Fibroblast of lung (primary cell): Measurements from ENCODE around the gene GLB1L3. TPM values are rescaled to one million over a fixed set of nuclear protein-coding genes. Genes with fewer than 3 reads are reported as not detected.
"Not testable (repeated sequence)": the region's sequence is repeated elsewhere in the genome, so short reads cannot be mapped to it uniquely, and the experiment has no call there.

Source experiments
- DNase-seq, 2 donors: peaks; one replicate each; pipeline versions ENCODE4 v3.0.0 to v3.0.0-alpha.2; 2010; ENCODE audit warnings: low read depth in 2 of 2
- H2AFZ ChIP-seq: 2 replicates; pipeline ENCODE4 v1.5.1; 2012; ENCODE audit warnings: low read length, control low read depth, inconsistent platforms
- H3K27ac ChIP-seq: 2 replicates; pipeline ENCODE4 v1.5.1; 2011; ENCODE audit warnings: low read length, control low read depth; ENCODE audit not compliant: insufficient read depth
- H3K27me3 ChIP-seq: 2 replicates; pipeline ENCODE4 v1.5.1; 2011; ENCODE audit warnings: mild to moderate bottlenecking, low read length; ENCODE audit not compliant: control insufficient read depth, insufficient read depth
- H3K36me3 ChIP-seq: 2 replicates; pipeline ENCODE4 v1.5.1; 2011; ENCODE audit warnings: low read length; ENCODE audit not compliant: control insufficient read depth, insufficient read depth
- H3K4me1 ChIP-seq: 2 replicates; pipeline ENCODE4 v1.5.1; 2011; ENCODE audit warnings: low read length; ENCODE audit not compliant: control insufficient read depth, insufficient read depth; ENCODE audit errors: extremely low read depth
- H3K4me2 ChIP-seq: 2 replicates; pipeline ENCODE4 v1.5.1; 2011; ENCODE audit warnings: low read length, control low read depth; ENCODE audit not compliant: insufficient read depth; ENCODE audit errors: extremely low read depth
- H3K4me3 ChIP-seq, 4 experiments: fragments of 200-600 bp in 1 of 4; sonication (generic) in 1 of 4; replicated peaks in 1 of 4; 2 replicates each; pipeline ENCODE4 v1.5.1; 2011 to 2016; ENCODE audit warnings: low read length in 4 of 4, low read depth in 3 of 4, mild to moderate bottlenecking in 3 of 4, control low read depth in 2 of 4, inconsistent platforms in 1 of 4, mixed read lengths in 1 of 4; ENCODE audit not compliant: insufficient read depth in 1 of 4; ENCODE audit errors: control extremely low read depth in 1 of 4
- H3K79me2 ChIP-seq: 2 replicates; pipeline ENCODE4 v1.5.1; 2012; ENCODE audit warnings: mild to moderate bottlenecking, low read length, inconsistent platforms; ENCODE audit not compliant: control insufficient read depth, insufficient read depth
- H3K9ac ChIP-seq: 2 replicates; pipeline ENCODE4 v1.5.1; 2011; ENCODE audit warnings: mild to moderate bottlenecking, low read length, control low read depth; ENCODE audit not compliant: insufficient read depth
- H3K9me3 ChIP-seq: 2 replicates; pipeline ENCODE4 v1.5.1; 2012; ENCODE audit warnings: low read depth, low read length; ENCODE audit not compliant: control insufficient read depth, insufficient read depth
- H4K20me1 ChIP-seq: 2 replicates; pipeline ENCODE4 v1.5.1; 2011; ENCODE audit warnings: low read length; ENCODE audit not compliant: control insufficient read depth, insufficient read depth; ENCODE audit errors: extremely low read depth
- CTCF ChIP-seq, 2 donors: IDR thresholded peaks in 1 of 2; conservative IDR thresholded peaks in 1 of 2; 1 replicate in 1 of 2; 2 replicates in 1 of 2; pipeline ENCODE4 v1.5.1; 2011 to 2012; ENCODE audit warnings: low read length in 2 of 2, control low read depth in 1 of 2, inconsistent platforms in 1 of 2, low read depth in 1 of 2, mild to moderate bottlenecking in 1 of 2
- EZH2 ChIP-seq: IDR thresholded peaks from 2 replicates; pipeline ENCODE4 v1.5.1; 2012; ENCODE audit warnings: low read length, control low read depth, mild to moderate bottlenecking; ENCODE audit errors: missing control alignments
- polyA plus RNA-seq, 2 donors: library from polyadenylated mRNA; depleted of rRNA in 1 of 2; stranded (reverse) in 1 of 2; unstranded in 1 of 2; fragments of >200 nt; gene quantifications; 2 replicates each; pipeline ENCODE4 v1.2.1, GENCODE V29; 2011 to 2012; ENCODE audit warnings: missing spikeins in 1 of 2
- total RNA-seq: library from RNA; depleted of rRNA; stranded (reverse); fragments of >200 nt; gene quantifications from 2 replicates; pipeline ENCODE4 v1.2.1, GENCODE V29; 2014

GLB1L3 gene
- total and polyA plus RNA-seq, 2 donors (not counting 1 experiment from before 2014, with no cell fraction given): not detected

GRCh38 chr11:134313821-134314607, 37.8 kb downstream of the GLB1L3 start:
- H2AFZ ChIP-seq: no peak overlapping the region
- TF ChIP-seq EZH2 (no peak), CTCF (conservative IDR thresholded peaks at IDR 0.05 in 1 of 2, IDR thresholded peaks at IDR 0.05 in 1 of 2; ENCODE audit: low read depth in 1 of 2, low read length in 2 of 2) (no peak)

GRCh38 chr11:134317103-134317502, 40.9 kb downstream of the GLB1L3 start:
- H2AFZ ChIP-seq: no peak overlapping the region
- H3K4me2 ChIP-seq: no peak overlapping the region
- H3K4me3 ChIP-seq: no peak overlapping the region
- no peaks in the 10 kb centered on the region for H3K4me1 ChIP-seq
- H3K9me3 ChIP-seq: no peaks in the 10 kb centered on the region
- no peak for TF ChIP-seq EZH2
- no peak for TF ChIP-seq CTCF (conservative IDR thresholded peaks at IDR 0.05 in 1 of 2, IDR thresholded peaks at IDR 0.05 in 1 of 2; ENCODE audit: low read depth in 1 of 2, low read length in 2 of 2)
- H3K27ac ChIP-seq: no peak overlapping the region
- H3K9ac ChIP-seq: no peak overlapping the region
- no peaks in the 10 kb centered on the region for H3K36me3 ChIP-seq
- no peak for DNase-seq
- H3K27me3 ChIP-seq: no peaks in the 10 kb centered on the region
- H3K79me2 ChIP-seq: no peaks in the 10 kb centered on the region
- no peaks in the 10 kb centered on the region for H4K20me1 ChIP-seq

More at GRCh38 chr11:134313821-134314607, 37.8 kb downstream of the GLB1L3 start:
- no peaks in the 10 kb centered on the region for H3K9me3 ChIP-seq
- H3K27me3 ChIP-seq: no peaks in the 10 kb centered on the region
- H3K36me3 ChIP-seq: no peaks in the 10 kb centered on the region
- H4K20me1 ChIP-seq: no peaks in the 10 kb centered on the region
- H3K4me2 ChIP-seq: no peak overlapping the region
- H3K79me2 ChIP-seq: no peaks in the 10 kb centered on the region
- no peak overlapping the region for H3K27ac ChIP-seq
- H3K4me1 ChIP-seq: no peaks in the 10 kb centered on the region
- no peak for DNase-seq
- H3K9ac ChIP-seq: no peak overlapping the region
- H3K4me3 ChIP-seq: no peak overlapping the region

GRCh38 chr11:134321373-134321772, 45.2 kb downstream of the GLB1L3 start:
- H3K4me3 ChIP-seq, DNase-seq, H3K9me3 ChIP-seq, H3K27ac ChIP-seq, H3K4me2 ChIP-seq, H3K27me3 ChIP-seq, H3K79me2 ChIP-seq, H2AFZ ChIP-seq, H3K36me3 ChIP-seq, H4K20me1 ChIP-seq, H3K9ac ChIP-seq, H3K4me1 ChIP-seq: not testable (repeated sequence)
